Endothelial cell of umbilical vein (primary cell): ENCODE results near the gene PIK3CB.

Source experiments
- EZH2 ChIP-seq: IDR thresholded peaks from 2 replicates; pipeline ENCODE4 v1.6.1; 2012; ENCODE audit warnings: borderline replicate concordance, low read depth, mild to moderate bottlenecking, moderate library complexity, low read length, inconsistent platforms; ENCODE audit not compliant: severe bottlenecking
- FOS ChIP-seq: IDR thresholded peaks from 2 replicates; pipeline ENCODE4 v1.6.1; 2011; ENCODE audit warnings: mild to moderate bottlenecking, low read length, moderate library complexity, borderline replicate concordance; ENCODE audit not compliant: insufficient read depth
- MYC ChIP-seq: IDR thresholded peaks from one replicate; pipeline ENCODE4 v1.6.1; 2011; ENCODE audit warnings: mild to moderate bottlenecking, low read depth, low read length
- POLR2A ChIP-seq: IDR thresholded peaks from 2 replicates; pipeline ENCODE4 v1.6.1; 2012; ENCODE audit warnings: low read depth, mild to moderate bottlenecking, control low read depth, low read length
- POLR2AphosphoS5 ChIP-seq: IDR thresholded peaks from 2 replicates; pipeline ENCODE4 v1.6.1; 2012; ENCODE audit warnings: low read depth, mild to moderate bottlenecking, control low read depth, low read length, moderate library complexity; ENCODE audit not compliant: insufficient read depth
- TF ChIP-seq, protein P1 (sequence below), 2 donors: IDR thresholded peaks; 1 replicate in 1 of 2; 2 replicates in 1 of 2; pipeline ENCODE4 v1.5.1; 2011; ENCODE audit warnings: low read length in 2 of 2, mild to moderate bottlenecking in 2 of 2, moderate library complexity in 2 of 2, control low read depth in 1 of 2, inconsistent platforms in 1 of 2, low read depth in 1 of 2; ENCODE audit not compliant: insufficient read depth in 1 of 2; ENCODE audit errors: extremely low read depth in 1 of 2
- TF ChIP-seq, protein P2 (sequence below): IDR thresholded peaks from 2 replicates; pipeline ENCODE4 v1.6.1; 2011; ENCODE audit not compliant: insufficient read depth, insufficient read length

DNA sequence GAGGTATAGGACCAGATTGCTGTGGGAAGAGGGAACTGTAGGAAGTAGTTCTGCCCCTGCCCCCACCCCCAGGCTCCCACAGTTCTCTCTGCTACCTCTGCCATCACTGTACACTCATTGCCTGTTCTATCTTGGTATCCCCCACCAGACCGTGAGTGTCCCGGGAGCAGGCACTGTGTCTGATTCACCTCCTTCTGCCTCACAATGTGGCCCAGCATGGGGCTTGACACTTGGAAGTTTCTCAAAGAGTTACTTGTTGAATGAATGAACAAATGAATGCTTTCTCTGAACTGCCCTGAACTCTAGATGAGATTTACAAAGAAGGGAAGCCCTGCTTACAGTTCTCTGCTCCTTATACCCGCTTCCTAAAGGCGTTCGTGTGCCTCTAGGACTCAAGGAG, 27.1 kb upstream of the PIK3CB start:
- TF ChIP-seq POLR2AphosphoS5: no peak
- TF ChIP-seq, protein P1, sequence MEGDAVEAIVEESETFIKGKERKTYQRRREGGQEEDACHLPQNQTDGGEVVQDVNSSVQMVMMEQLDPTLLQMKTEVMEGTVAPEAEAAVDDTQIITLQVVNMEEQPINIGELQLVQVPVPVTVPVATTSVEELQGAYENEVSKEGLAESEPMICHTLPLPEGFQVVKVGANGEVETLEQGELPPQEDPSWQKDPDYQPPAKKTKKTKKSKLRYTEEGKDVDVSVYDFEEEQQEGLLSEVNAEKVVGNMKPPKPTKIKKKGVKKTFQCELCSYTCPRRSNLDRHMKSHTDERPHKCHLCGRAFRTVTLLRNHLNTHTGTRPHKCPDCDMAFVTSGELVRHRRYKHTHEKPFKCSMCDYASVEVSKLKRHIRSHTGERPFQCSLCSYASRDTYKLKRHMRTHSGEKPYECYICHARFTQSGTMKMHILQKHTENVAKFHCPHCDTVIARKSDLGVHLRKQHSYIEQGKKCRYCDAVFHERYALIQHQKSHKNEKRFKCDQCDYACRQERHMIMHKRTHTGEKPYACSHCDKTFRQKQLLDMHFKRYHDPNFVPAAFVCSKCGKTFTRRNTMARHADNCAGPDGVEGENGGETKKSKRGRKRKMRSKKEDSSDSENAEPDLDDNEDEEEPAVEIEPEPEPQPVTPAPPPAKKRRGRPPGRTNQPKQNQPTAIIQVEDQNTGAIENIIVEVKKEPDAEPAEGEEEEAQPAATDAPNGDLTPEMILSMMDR (IDR thresholded peaks at IDR 0.05; ENCODE audit: extremely low read depth in 1 of 2, insufficient read depth in 1 of 2, low read depth in 1 of 2, low read length in 2 of 2): no peak
- TF ChIP-seq EZH2: no peak
- TF ChIP-seq, protein P2, sequence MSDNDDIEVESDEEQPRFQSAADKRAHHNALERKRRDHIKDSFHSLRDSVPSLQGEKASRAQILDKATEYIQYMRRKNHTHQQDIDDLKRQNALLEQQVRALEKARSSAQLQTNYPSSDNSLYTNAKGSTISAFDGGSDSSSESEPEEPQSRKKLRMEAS: no peak
- TF ChIP-seq POLR2A: no peak
- no peak for TF ChIP-seq MYC
- TF ChIP-seq FOS: no peak
